Endothelial cell (in vitro differentiated cells): Measurements from ENCODE around the gene RPAP2. TPM values are rescaled to one million over a fixed set of nuclear protein-coding genes. Genes with fewer than 3 reads are reported as not detected.

Source experiments
- DNase-seq: peaks from one replicate; pipeline ENCODE4 v3.0.0; 2021; ENCODE audit warnings: low spot score
- H3K27ac Mint-ChIP-seq: one replicate; pipeline ENCODE4 v1.8.0; 2021; ENCODE audit warnings: mixed read lengths, inconsistent platforms; ENCODE audit not compliant: unreplicated experiment
- H3K27me3 Mint-ChIP-seq: one replicate; pipeline ENCODE4 v1.8.0; 2021; ENCODE audit warnings: mild to moderate bottlenecking, moderate library complexity, mixed read lengths, inconsistent platforms; ENCODE audit not compliant: unreplicated experiment
- H3K36me3 Mint-ChIP-seq: one replicate; pipeline ENCODE4 v1.8.0; 2021; ENCODE audit warnings: mild to moderate bottlenecking, low read depth, mixed read lengths, inconsistent platforms; ENCODE audit not compliant: unreplicated experiment
- H3K4me1 Mint-ChIP-seq: one replicate; pipeline ENCODE4 v1.8.0; 2021; ENCODE audit warnings: mild to moderate bottlenecking, mixed read lengths, inconsistent platforms; ENCODE audit not compliant: unreplicated experiment
- H3K4me3 Mint-ChIP-seq: one replicate; pipeline ENCODE4 v1.8.0; 2021; ENCODE audit warnings: mild to moderate bottlenecking, mixed read lengths, inconsistent platforms; ENCODE audit not compliant: unreplicated experiment
- H3K9me3 Mint-ChIP-seq: one replicate; pipeline ENCODE4 v1.8.0; 2021; ENCODE audit warnings: mixed read lengths, inconsistent platforms; ENCODE audit not compliant: unreplicated experiment
- CTCF ChIP-seq: fragments of 200-600 bp; sonication (generic); IDR thresholded peaks from one replicate; pipeline ENCODE4 v1.5.0; 2021; ENCODE audit warnings: antibody characterized with exemption; ENCODE audit not compliant: unreplicated experiment
- total RNA-seq: library from RNA; stranded (reverse); fragmentation: NEBNext Ultra II Directional; extraction: Animal tissue kit (Norgen Biotek cat#: 25700); gene quantifications from one replicate; pipeline ENCODE4 v1.2.1, GENCODE V29; 2021; ENCODE audit not compliant: unreplicated experiment

RPAP2 gene
- total RNA-seq, 1 donor from 2014 or later = 30.0 TPM

DNA sequence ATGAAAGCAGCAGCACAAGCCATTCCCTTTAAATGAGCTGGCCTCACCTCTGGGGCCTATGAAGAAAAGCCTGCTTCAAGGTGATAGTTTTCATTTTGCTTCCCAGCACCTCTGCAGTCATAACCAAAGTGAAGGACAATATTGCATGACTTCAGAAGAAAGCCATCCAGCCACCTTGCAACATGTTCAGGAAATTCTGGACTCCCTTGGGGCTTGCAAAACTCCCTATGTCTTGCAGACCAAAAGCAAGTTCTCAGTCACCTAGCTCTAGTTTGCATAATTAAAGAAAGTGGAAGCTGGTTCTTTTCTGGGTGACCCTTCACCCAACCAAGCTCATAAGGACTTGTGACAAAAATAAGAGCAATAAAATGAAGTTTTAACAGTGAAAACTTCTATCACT is 100.2 kb downstream of the RPAP2 start:
- peaks cover 5% of the 10 kb centered on the region for H3K9me3 Mint-ChIP-seq
- peaks cover 1% of the 10 kb centered on the region for H3K4me1 Mint-ChIP-seq
- no peak for TF ChIP-seq CTCF
- no peak for DNase-seq
- peaks cover 3% of the 10 kb centered on the region for H3K36me3 Mint-ChIP-seq
- H3K27me3 Mint-ChIP-seq = peaks cover under 1% of the 10 kb centered on the region
- H3K27ac Mint-ChIP-seq = no peak overlapping the region
- H3K4me3 Mint-ChIP-seq = no peak overlapping the region

DNA sequence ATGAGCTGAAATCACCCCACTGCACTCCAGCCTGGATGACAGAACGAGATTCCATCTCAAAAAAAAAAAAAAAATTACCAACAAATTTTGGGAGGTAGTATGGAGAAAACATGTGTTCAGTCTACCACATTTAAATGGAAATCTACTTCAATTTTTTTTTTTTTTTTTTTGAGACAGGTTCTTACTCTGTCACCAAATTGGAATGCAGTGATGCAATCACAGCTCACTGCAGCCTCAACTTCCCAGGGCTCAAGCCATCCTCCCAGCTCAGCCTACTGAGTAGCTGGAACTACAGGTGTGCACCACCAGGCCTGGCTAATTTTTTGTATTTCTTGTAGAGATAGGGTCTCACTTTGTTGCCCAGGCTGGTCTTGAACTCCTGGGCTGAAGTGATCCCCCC is 105.8 kb downstream of the RPAP2 start:
- H3K9me3 Mint-ChIP-seq = peaks cover 4% of the 10 kb centered on the region
- peaks cover 9% of the 10 kb centered on the region for H3K36me3 Mint-ChIP-seq
- H3K4me3 Mint-ChIP-seq = no peak overlapping the region
- H3K4me1 Mint-ChIP-seq = peaks cover 2% of the 10 kb centered on the region
- DNase-seq = no peak
- no peak for TF ChIP-seq CTCF
- peaks cover 3% of the 10 kb centered on the region for H3K27me3 Mint-ChIP-seq
- H3K27ac Mint-ChIP-seq = no peak overlapping the region

DNA sequence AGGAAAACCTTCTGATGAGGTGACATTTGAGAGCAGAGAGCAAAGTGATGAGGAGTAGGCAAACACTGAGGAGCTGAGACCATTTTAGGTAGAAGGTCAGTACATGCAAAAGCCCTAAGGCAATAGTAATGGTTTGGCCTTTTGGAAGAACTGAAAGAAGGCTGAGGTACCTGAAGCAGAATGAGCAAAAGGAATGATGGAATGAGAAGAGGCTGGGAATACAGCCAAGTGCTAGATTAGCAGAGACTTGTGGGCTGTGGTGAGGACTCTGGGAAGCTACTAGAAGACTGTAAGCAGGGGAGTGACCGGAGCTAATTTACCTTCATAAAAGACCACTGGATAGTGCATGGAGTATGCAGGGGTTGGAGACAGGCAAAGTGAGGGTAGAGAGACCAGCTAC is 110.0 kb downstream of the RPAP2 start:
- H3K4me1 Mint-ChIP-seq = peaks cover 5% of the 10 kb centered on the region

GRCh38 chr1:92409946-92410549 is 111.2 kb downstream of the RPAP2 start:
- no peaks in the 10 kb centered on the region for H3K9me3 Mint-ChIP-seq
- no peak for TF ChIP-seq CTCF
- H3K27ac Mint-ChIP-seq = no peak overlapping the region

More for the DNA sequence above, 110.0 kb downstream of the RPAP2 start:
- no peak overlapping the region for H3K4me3 Mint-ChIP-seq
- H3K27ac Mint-ChIP-seq = no peak overlapping the region
- no peak for TF ChIP-seq CTCF
- H3K9me3 Mint-ChIP-seq = peaks cover 4% of the 10 kb centered on the region
- H3K36me3 Mint-ChIP-seq = peaks cover 9% of the 10 kb centered on the region
- DNase-seq = no peak
- peaks cover 9% of the 10 kb centered on the region for H3K27me3 Mint-ChIP-seq

DNA sequence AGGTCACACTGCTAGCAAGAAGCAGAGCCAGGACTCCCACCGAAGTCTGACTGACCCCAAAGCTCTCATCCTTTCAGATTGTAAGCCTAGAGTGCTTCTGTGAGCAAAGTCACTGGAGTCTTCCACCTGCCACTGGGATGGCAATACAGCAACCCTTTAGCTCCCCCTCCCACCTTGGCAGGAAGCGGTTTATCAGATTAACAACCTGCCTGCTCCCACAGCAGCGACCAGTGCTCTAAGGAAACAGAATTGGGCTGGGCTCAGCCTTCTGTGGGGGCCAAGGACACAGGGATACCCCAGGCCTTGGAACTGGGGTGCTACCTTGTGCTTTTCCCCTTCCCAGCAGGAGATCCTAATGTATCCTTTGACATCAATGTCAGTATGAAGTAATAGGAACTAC is 111.8 kb downstream of the RPAP2 start:
- peaks cover 9% of the 10 kb centered on the region for H3K27me3 Mint-ChIP-seq
- no peak for TF ChIP-seq CTCF
- no peak overlapping the region for H3K4me3 Mint-ChIP-seq
- no peak for DNase-seq
- H3K9me3 Mint-ChIP-seq = no peaks in the 10 kb centered on the region
- peaks cover 5% of the 10 kb centered on the region for H3K36me3 Mint-ChIP-seq
- no peak overlapping the region for H3K27ac Mint-ChIP-seq
- peaks cover 3% of the 10 kb centered on the region for H3K4me1 Mint-ChIP-seq

More at GRCh38 chr1:92409946-92410549, 111.2 kb downstream of the RPAP2 start:
- Mint-ChIP-seq H3K27me3 (peaks cover 9% of the 10 kb centered on the region), H3K4me3 (no peak overlapping the region), H3K4me1 (peaks cover 3% of the 10 kb centered on the region), H3K36me3 (peaks cover 5% of the 10 kb centered on the region)
- DNase-seq = no peak
